Osteocyte (in vitro differentiated cells): ENCODE data around the gene AFF1. TPM values are rescaled to one million over a fixed set of nuclear protein-coding genes. Genes with fewer than 3 reads are reported as not detected.

ENCODE experiments used
- DNase-seq: peaks from one replicate; pipeline ENCODE4 v3.0.0; 2021; ENCODE audit warnings: mixed read lengths; ENCODE audit not compliant: unreplicated experiment; ENCODE audit errors: extremely low spot score
- H3K27ac Mint-ChIP-seq: one replicate; pipeline ENCODE4 v1.8.0; 2021; ENCODE audit warnings: mild to moderate bottlenecking, mixed read lengths; ENCODE audit not compliant: unreplicated experiment
- H3K27me3 Mint-ChIP-seq: one replicate; pipeline ENCODE4 v1.8.0; 2021; ENCODE audit warnings: mixed read lengths; ENCODE audit not compliant: unreplicated experiment
- H3K36me3 Mint-ChIP-seq: one replicate; pipeline ENCODE4 v1.8.0; 2021; ENCODE audit warnings: mixed read lengths; ENCODE audit not compliant: unreplicated experiment
- H3K4me1 Mint-ChIP-seq: one replicate; pipeline ENCODE4 v1.8.0; 2021; ENCODE audit warnings: mixed read lengths; ENCODE audit not compliant: unreplicated experiment
- H3K4me3 Mint-ChIP-seq: one replicate; pipeline ENCODE4 v1.8.0; 2021; ENCODE audit warnings: mild to moderate bottlenecking, moderate library complexity, mixed read lengths; ENCODE audit not compliant: unreplicated experiment
- H3K9me3 Mint-ChIP-seq: one replicate; pipeline ENCODE4 v1.8.0; 2021; ENCODE audit warnings: mixed read lengths; ENCODE audit not compliant: unreplicated experiment
- CTCF ChIP-seq: fragments of 200-600 bp; sonication (generic); IDR thresholded peaks from 2 replicates; pipeline ENCODE4 v1.5.0; 2021; ENCODE audit warnings: antibody characterized with exemption, mild to moderate bottlenecking, moderate library complexity
- total RNA-seq: library from RNA; stranded (reverse); gene quantifications from 2 replicates; pipeline ENCODE4 v1.2.1, GENCODE V29; 2021

Gene AFF1
- total RNA-seq, 1 donor from 2014 or later = 39.3 TPM

- H3K36me3 Mint-ChIP-seq = no peaks in the 10 kb centered on the region
- peak overlapping the region; percentile 87 for H3K27ac Mint-ChIP-seq
- no peaks in the 10 kb centered on the region for H3K27me3 Mint-ChIP-seq
- peak overlapping the region; percentile 61 for H3K4me3 Mint-ChIP-seq
- peaks cover 20% of the 10 kb centered on the region for H3K4me1 Mint-ChIP-seq
- no peak for TF ChIP-seq CTCF
- no peak for DNase-seq
- no peaks in the 10 kb centered on the region for H3K9me3 Mint-ChIP-seq
Observed at GRCh38 chr4:86908251-86908657, 26.6 kb upstream of the AFF1 start.

GRCh38 chr4:86909546-86910295, 25.1 kb upstream of the AFF1 start:
- no peak for DNase-seq
- H3K36me3 Mint-ChIP-seq = no peaks in the 10 kb centered on the region
- H3K4me3 Mint-ChIP-seq = no peak overlapping the region
- TF ChIP-seq CTCF = no peak
- no peak overlapping the region for H3K27ac Mint-ChIP-seq
- peaks cover 20% of the 10 kb centered on the region for H3K4me1 Mint-ChIP-seq
- no peaks in the 10 kb centered on the region for H3K9me3 Mint-ChIP-seq
- H3K27me3 Mint-ChIP-seq = no peaks in the 10 kb centered on the region

- Mint-ChIP-seq H3K4me3 (no peak overlapping the region), H3K27me3 (no peaks in the 10 kb centered on the region), H3K9me3 (no peaks in the 10 kb centered on the region), H3K4me1 (peaks cover 20% of the 10 kb centered on the region), H3K27ac (no peak overlapping the region), H3K36me3 (no peaks in the 10 kb centered on the region)
- DNase-seq = no peak
- TF ChIP-seq CTCF = no peak
Observed at GRCh38 chr4:86910369-86910768, 24.4 kb upstream of the AFF1 start.

- no peak for TF ChIP-seq CTCF
- H3K9me3 Mint-ChIP-seq = no peaks in the 10 kb centered on the region
- no peak for DNase-seq
- peaks cover 20% of the 10 kb centered on the region for H3K4me1 Mint-ChIP-seq
- no peaks in the 10 kb centered on the region for H3K27me3 Mint-ChIP-seq
- H3K4me3 Mint-ChIP-seq = no peak overlapping the region
- no peak overlapping the region for H3K27ac Mint-ChIP-seq
- H3K36me3 Mint-ChIP-seq = no peaks in the 10 kb centered on the region
Observed at GRCh38 chr4:86910820-86911684, 23.8 kb upstream of the AFF1 start.

GRCh38 chr4:86916392-86916791, 18.4 kb upstream of the AFF1 start:
- DNase-seq = no peak
- no peak overlapping the region for H3K4me3 Mint-ChIP-seq
- H3K27ac Mint-ChIP-seq = no peak overlapping the region
- no peak for TF ChIP-seq CTCF
- H3K27me3 Mint-ChIP-seq = no peaks in the 10 kb centered on the region
- peaks cover 16% of the 10 kb centered on the region for H3K4me1 Mint-ChIP-seq
- no peaks in the 10 kb centered on the region for H3K36me3 Mint-ChIP-seq
- H3K9me3 Mint-ChIP-seq = no peaks in the 10 kb centered on the region
